SU-DHL-6 (cell line): Measurements from ENCODE around the gene DCAF5.
A peak's percentile ranks its signal among the peaks of the same experiment; 100 is the strongest.

Source experiments
- H2AFZ ChIP-seq: fragments of 200-600 bp; sonication (generic); 2 replicates; pipeline ENCODE4 v1.6.1; 2014; ENCODE audit warnings: low read depth, mild to moderate bottlenecking, moderate library complexity, mixed read lengths, antibody characterized with exemption, low read length; ENCODE audit not compliant: severe bottlenecking
- H3F3A ChIP-seq: fragments of 200-600 bp; shearing (Covaris generic); 2 replicates; pipeline ENCODE4 v1.6.0; 2016; ENCODE audit warnings: antibody characterized with exemption, mild to moderate bottlenecking; ENCODE audit not compliant: insufficient read depth
- H3K27ac ChIP-seq: fragments of 200-600 bp; sonication (generic); 2 replicates; pipeline ENCODE4 v1.5.1; 2016; ENCODE audit warnings: low read depth, mild to moderate bottlenecking, low read length, moderate library complexity, mixed read lengths
- H3K27me3 ChIP-seq: fragments of 200-600 bp; sonication (generic), shearing (Covaris generic); 2 replicates; pipeline ENCODE4 v1.6.0; 2014; ENCODE audit warnings: mild to moderate bottlenecking, low read length
- H3K36me3 ChIP-seq: fragments of 200-600 bp; sonication (generic); 2 replicates; pipeline ENCODE4 v1.6.1; 2014; ENCODE audit warnings: mild to moderate bottlenecking, low read length, mixed read lengths
- H3K4me2 ChIP-seq: fragments of 300-600, 200-600 bp; shearing (Covaris generic), sonication (generic); 2 replicates; pipeline ENCODE4 v1.6.0; 2014; ENCODE audit warnings: low read length, low read depth, mild to moderate bottlenecking; ENCODE audit not compliant: poor library complexity, severe bottlenecking
- H3K4me3 ChIP-seq: fragments of 200-600 bp; sonication (generic); 2 replicates; pipeline ENCODE4 v1.5.1; 2014; ENCODE audit warnings: antibody characterized with exemption, low read length, mild to moderate bottlenecking, mixed read lengths; ENCODE audit not compliant: insufficient read depth, poor library complexity, severe bottlenecking
- H3K79me2 ChIP-seq: fragments of 200-600 bp; sonication (generic); 2 replicates; pipeline ENCODE4 v1.6.1; 2014; ENCODE audit warnings: mild to moderate bottlenecking, low read length, moderate library complexity; ENCODE audit not compliant: insufficient read depth
- H3K9ac ChIP-seq: fragments of 200-600 bp; sonication (generic); 2 replicates; pipeline ENCODE4 v1.7.0; 2014; ENCODE audit warnings: mild to moderate bottlenecking, low read length
- H3K9me2 ChIP-seq: fragments of 200-600 bp; sonication (generic); replicated peaks from 2 replicates; pipeline ENCODE4 v1.6.1; 2014; ENCODE audit warnings: low read length; ENCODE audit not compliant: insufficient read depth
- H3K9me3 ChIP-seq: fragments of 200-600 bp; sonication (generic); 2 replicates; pipeline ENCODE4 v1.6.1; 2014; ENCODE audit warnings: low read length, mixed read lengths; ENCODE audit not compliant: insufficient read depth
- H4K20me1 ChIP-seq: fragments of 200-600 bp; sonication (generic); 2 replicates; pipeline ENCODE4 v1.6.1; 2014; ENCODE audit warnings: low read depth, mild to moderate bottlenecking, antibody characterized with exemption, low read length, moderate library complexity, mixed read lengths
- EZH2phosphoT487 ChIP-seq: fragments of 200-600 bp; sonication (generic), shearing (Covaris generic); conservative IDR thresholded peaks from 2 replicates; pipeline ENCODE4 v1.6.1; 2018; ENCODE audit warnings: mild to moderate bottlenecking, antibody characterized with exemption, low read length, moderate library complexity, mixed read lengths
- TF ChIP-seq, protein P1 (sequence below): fragments of 200-600 bp; sonication (generic); IDR thresholded peaks from one replicate; pipeline ENCODE4 v1.5.1; 2017; ENCODE audit warnings: antibody characterized with exemption, mild to moderate bottlenecking, low read length, moderate library complexity; ENCODE audit not compliant: insufficient read depth, poor library complexity, severe bottlenecking

Gene DCAF5

GRCh38 chr14:69090187-69090789, 62.6 kb downstream of the DCAF5 start:
- no peaks in the 10 kb centered on the region for H3F3A ChIP-seq
- no peak overlapping the region for H3K27ac ChIP-seq

DNA sequence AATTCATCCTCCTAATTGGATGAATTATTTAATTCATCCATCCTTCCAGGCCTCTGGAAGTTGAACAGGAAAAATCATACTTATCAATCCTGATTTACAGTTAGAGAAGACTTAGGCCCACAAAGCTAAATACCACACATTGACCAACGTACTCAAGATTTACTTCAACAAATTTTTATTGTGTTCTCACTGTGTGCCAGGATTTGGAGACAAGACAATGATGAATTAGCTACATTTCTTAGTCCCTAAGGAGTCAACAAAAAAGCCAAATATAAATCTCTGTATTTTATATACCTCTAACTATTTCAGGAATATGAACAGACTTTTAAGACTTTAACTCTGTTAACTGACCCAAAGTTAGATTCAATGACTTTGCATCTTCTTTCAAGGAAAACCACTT, 63.9 kb downstream of the DCAF5 start:
- no peak overlapping the region for H2AFZ ChIP-seq
- TF ChIP-seq, protein P1, sequence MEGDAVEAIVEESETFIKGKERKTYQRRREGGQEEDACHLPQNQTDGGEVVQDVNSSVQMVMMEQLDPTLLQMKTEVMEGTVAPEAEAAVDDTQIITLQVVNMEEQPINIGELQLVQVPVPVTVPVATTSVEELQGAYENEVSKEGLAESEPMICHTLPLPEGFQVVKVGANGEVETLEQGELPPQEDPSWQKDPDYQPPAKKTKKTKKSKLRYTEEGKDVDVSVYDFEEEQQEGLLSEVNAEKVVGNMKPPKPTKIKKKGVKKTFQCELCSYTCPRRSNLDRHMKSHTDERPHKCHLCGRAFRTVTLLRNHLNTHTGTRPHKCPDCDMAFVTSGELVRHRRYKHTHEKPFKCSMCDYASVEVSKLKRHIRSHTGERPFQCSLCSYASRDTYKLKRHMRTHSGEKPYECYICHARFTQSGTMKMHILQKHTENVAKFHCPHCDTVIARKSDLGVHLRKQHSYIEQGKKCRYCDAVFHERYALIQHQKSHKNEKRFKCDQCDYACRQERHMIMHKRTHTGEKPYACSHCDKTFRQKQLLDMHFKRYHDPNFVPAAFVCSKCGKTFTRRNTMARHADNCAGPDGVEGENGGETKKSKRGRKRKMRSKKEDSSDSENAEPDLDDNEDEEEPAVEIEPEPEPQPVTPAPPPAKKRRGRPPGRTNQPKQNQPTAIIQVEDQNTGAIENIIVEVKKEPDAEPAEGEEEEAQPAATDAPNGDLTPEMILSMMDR = no peak
- TF ChIP-seq EZH2phosphoT487 = no peak
- no peak overlapping the region for H3K4me3 ChIP-seq
- no peaks in the 10 kb centered on the region for H3F3A ChIP-seq
- no peak overlapping the region for H3K27ac ChIP-seq
- no peaks in the 10 kb centered on the region for H3K9me3 ChIP-seq
- no peaks in the 10 kb centered on the region for H4K20me1 ChIP-seq
- H3K9me2 ChIP-seq = no peaks in the 10 kb centered on the region
- no peaks in the 10 kb centered on the region for H3K79me2 ChIP-seq
- H3K27me3 ChIP-seq = no peaks in the 10 kb centered on the region
- no peaks in the 10 kb centered on the region; the same call in 1 of the 2 replicates for H3K36me3 ChIP-seq
- H3K9ac ChIP-seq = no peak overlapping the region
- H3K4me2 ChIP-seq = no peak overlapping the region

More at GRCh38 chr14:69090187-69090789, 62.6 kb downstream of the DCAF5 start:
- Histone ChIP-seq H2AFZ (no peak overlapping the region), H3K79me2 (no peaks in the 10 kb centered on the region), H3K4me2 (no peak overlapping the region), H3K9ac (no peak overlapping the region), H3K27me3 (no peaks in the 10 kb centered on the region), H3K9me2 (no peaks in the 10 kb centered on the region), H3K9me3 (no peaks in the 10 kb centered on the region), H4K20me1 (no peaks in the 10 kb centered on the region), H3K4me3 (no peak overlapping the region), H3K36me3 (no peaks in the 10 kb centered on the region; the same call in 1 of the 2 replicates)
- TF ChIP-seq, protein P1 = peak; percentile 58
- TF ChIP-seq EZH2phosphoT487 = no peak

DNA sequence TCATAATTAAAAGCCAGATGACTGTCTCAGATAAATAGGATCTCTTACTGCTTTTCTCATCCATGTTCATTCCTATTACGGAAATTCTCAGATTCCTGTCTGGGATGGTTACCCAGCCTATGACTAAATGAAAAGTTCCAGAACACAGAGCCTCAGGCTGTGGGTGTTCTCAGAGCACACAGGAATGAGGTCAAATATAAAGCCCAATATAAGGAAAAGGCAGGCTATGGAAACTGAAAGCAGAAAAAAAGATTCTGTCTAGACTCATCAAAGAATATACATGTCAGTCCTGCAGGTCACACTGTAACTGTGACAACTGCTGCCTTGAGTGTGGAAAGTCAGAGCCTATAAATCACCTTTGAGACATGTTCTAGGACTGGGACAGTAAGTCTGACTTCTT, 64.3 kb downstream of the DCAF5 start:
- no peaks in the 10 kb centered on the region; the same call in 1 of the 2 replicates for H3K36me3 ChIP-seq
- H4K20me1 ChIP-seq = no peaks in the 10 kb centered on the region
- no peak overlapping the region for H2AFZ ChIP-seq
- no peak overlapping the region for H3K4me2 ChIP-seq
- no peaks in the 10 kb centered on the region for H3F3A ChIP-seq
- no peak overlapping the region for H3K27ac ChIP-seq
- no peak overlapping the region for H3K9ac ChIP-seq
- TF ChIP-seq, protein P1 = no peak
- no peak for TF ChIP-seq EZH2phosphoT487
- no peaks in the 10 kb centered on the region for H3K9me2 ChIP-seq
- no peaks in the 10 kb centered on the region for H3K27me3 ChIP-seq
- no peaks in the 10 kb centered on the region for H3K79me2 ChIP-seq
- no peaks in the 10 kb centered on the region for H3K9me3 ChIP-seq
- H3K4me3 ChIP-seq = no peak overlapping the region
